GM12801 (cell line): Measurements from ENCODE around the gene OR10J1.

Source experiments
- TF ChIP-seq, protein P1 (sequence below): IDR thresholded peaks from one replicate; pipeline ENCODE4 v1.5.1; 2011; ENCODE audit warnings: control low read depth; ENCODE audit not compliant: insufficient read length; ENCODE audit errors: extremely low read depth

Gene OR10J1, protein sequence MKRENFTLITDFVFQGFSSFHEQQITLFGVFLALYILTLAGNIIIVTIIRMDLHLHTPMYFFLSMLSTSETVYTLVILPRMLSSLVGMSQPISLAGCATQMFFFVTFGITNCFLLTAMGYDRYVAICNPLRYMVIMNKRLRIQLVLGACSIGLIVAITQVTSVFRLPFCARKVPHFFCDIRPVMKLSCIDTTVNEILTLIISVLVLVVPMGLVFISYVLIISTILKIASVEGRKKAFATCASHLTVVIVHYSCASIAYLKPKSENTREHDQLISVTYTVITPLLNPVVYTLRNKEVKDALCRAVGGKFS

DNA sequence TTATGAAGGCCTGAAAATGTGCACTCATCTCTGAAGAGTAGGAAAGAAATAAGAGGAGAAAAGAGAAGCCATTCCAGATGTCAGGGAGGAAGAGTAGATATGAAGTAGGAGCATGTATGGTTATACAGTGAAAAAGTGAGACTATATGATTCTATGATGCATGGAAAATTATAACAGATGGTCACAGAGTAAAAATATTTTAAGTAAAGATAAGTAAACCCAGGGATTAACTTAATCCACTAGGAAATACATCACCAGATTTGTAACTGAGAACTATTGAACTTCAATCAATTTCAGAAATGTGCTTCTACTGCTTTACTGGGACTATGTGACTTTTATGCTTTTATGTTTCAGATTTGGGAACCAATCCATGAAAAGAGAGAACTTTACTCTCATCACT is at the start of gene OR10J1:
Gene OR10J1 (plus strand): TSS at position 301 of the 400 bp plus-strand sequence. CDS start 70 bp downstream, at position 371.
- TF ChIP-seq, protein P1, sequence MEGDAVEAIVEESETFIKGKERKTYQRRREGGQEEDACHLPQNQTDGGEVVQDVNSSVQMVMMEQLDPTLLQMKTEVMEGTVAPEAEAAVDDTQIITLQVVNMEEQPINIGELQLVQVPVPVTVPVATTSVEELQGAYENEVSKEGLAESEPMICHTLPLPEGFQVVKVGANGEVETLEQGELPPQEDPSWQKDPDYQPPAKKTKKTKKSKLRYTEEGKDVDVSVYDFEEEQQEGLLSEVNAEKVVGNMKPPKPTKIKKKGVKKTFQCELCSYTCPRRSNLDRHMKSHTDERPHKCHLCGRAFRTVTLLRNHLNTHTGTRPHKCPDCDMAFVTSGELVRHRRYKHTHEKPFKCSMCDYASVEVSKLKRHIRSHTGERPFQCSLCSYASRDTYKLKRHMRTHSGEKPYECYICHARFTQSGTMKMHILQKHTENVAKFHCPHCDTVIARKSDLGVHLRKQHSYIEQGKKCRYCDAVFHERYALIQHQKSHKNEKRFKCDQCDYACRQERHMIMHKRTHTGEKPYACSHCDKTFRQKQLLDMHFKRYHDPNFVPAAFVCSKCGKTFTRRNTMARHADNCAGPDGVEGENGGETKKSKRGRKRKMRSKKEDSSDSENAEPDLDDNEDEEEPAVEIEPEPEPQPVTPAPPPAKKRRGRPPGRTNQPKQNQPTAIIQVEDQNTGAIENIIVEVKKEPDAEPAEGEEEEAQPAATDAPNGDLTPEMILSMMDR, result no peak

DNA sequence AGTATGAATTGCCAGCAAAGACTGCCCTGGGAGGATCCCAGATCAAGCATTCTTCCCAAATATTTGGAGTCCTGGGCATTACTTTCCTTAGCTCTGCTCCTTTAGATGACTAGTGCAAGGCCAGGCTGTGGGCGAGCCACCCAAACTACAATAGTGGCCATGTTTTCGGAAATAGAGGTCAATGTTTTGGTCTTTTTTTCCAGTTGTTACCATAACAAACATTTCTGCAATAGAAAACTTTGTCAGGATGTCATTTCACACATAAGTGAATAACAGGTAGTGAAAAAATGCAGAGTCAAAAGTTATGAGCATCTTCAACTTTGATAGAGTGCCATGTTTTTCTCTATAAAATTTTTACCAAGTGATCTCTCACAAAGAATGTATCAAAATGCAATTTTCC is 32.7 kb upstream of the OR10J1 start:
- TF ChIP-seq, protein P1, result no peak

DNA sequence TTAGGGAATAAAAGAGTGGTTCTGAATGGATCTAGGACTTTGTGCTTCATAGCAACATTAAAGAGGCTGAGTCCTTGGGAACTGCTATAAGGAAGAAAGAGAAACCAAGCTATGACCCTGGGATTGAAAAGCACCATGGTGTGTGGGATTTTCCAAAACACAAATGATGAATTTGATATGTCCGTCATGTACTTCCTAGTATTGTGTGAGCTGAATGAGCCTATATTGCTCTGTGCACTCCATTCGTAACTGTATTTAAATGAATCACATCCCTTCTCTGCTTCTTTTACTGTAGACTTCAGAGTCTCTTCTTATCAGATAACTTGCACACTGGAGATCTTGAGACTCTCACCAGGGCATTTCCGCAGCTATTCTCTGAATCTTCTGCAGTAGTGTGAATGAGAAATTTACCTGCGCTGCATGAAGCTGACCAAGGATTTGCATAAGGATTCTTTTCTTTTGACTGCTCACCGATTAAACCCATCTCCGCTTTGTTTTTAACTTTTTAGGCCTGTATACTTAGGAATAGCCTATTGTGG is 30.6 kb upstream of the OR10J1 start:
- TF ChIP-seq, protein P1, result no peak

DNA sequence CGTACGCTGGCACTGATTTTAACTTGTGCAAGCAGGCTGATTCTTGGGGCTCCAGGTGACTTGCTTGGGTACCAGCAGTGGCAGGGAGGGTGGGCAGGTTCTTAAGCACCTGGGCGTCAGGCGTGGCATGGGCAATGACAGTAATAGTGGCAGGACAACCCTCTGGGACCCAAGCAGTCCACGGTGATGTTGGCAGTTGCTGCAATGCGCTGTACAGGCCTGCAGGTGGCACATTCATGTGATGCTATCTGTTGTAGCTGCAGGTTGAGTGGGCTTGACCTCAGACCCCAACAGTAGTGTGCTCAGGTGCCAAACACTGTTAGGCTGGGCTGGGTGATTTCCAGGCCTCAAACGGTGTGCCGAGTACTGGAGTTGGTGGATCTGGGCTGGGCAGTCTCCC is 17.7 kb upstream of the OR10J1 start:
- TF ChIP-seq, protein P1, result no peak

DNA sequence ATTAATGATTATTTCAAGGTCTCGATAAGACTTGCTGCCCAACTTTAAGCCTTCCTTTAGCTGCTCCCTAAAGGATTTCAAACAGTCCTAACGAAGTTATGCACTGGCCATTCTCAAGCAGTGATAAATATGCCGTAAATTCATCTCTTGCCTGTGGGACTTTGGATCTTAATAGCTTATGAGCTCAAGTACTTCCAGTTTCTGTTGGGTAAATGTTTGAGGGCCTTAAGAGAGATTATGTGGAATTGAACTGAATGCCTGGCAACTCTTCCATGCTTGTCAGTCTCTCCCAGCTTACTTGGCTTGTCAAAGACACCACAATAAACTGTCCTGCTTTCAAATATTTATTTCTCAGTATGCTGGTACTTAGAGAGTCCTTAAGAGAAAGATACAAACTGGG is 11.0 kb upstream of the OR10J1 start:
- TF ChIP-seq, protein P1, result no peak

DNA sequence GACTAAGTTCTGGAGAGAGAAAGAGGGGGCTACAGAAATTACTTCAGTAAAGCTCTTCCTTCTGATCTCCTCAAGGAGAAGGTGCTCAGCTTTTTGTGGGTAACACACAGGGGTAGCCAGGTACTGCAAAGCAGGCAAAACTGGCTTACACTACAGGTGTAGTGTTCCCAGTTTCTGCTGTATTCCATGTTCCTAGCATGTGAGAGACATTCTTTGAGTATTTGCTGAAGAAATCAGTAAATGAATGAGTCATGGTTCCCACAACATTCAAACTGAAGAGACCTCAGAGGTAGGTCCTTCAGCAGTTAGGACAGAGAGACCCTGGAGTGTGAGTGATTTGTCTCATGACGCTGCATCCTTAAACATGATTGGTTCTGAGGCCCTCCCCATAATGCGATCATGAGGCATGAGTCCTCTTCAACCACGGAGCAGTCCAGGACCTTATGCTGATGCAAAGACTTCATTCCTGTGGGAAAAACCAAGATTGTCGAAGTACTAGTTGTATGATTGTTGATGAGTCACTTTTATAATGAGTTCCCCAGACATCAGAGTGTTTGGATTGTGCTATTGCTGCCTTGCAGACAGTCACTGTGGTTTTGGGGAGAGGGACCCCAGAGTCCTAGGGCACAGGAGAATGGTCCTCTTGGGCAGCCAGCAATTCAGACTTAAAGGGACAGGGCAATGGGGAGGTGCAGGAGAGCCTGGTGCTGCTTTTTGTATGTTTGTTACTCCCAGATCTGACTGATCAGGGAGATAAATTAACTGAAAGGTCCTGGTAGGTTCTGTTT is 10.3 kb upstream of the OR10J1 start:
- TF ChIP-seq, protein P1, result no peak

DNA sequence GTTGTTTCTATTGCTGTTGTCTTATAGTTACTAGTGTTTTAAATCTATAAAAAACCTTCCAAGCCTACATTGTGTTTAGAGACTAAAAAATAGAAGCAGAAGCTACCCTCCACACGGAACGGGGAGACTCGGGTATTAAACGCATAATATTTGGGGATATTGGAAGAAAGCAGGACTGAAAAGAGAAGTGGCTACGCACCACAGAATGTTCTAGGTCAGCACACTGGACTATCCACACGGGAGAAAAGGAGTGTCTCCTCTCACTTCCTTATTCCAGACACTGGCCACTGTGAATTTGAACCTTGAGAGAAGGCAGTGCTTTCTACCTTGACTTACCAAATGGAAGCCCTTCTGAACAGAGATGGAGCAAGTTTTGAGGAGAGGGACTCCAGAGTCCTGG is 8.5 kb upstream of the OR10J1 start:
- TF ChIP-seq, protein P1, result no peak
